ENCODE results near the gene FNBP1.

The FNBP1 gene

GRCh38 chr9:129964901-129965734, 77.9 kb downstream of the FNBP1 start:
- no peak overlapping the region for H3K4me3 ChIP-seq (ENCODE audit: low read length)
- TF ChIP-seq CTCF (IDR thresholded peaks at IDR 0.05; ENCODE audit: insufficient read depth, low read depth, low read length, missing control alignments), result no peak
- peak; percentile 12 for DNase-seq (ENCODE audit: low read depth)

- peak; percentile 45 for DNase-seq (ENCODE audit: low read depth)
- peak overlapping the region; percentile 50 for H3K4me3 ChIP-seq (ENCODE audit: low read length)
- TF ChIP-seq CTCF (IDR thresholded peaks at IDR 0.05; ENCODE audit: insufficient read depth, low read depth, low read length, missing control alignments), result no peak
Measured at GRCh38 chr9:129962889-129963703, 79.9 kb downstream of the FNBP1 start.

GRCh38 chr9:129962451-129962864, 80.5 kb downstream of the FNBP1 start:
- peak overlapping the region; percentile 50 for H3K4me3 ChIP-seq (ENCODE audit: low read length)
- TF ChIP-seq CTCF (IDR thresholded peaks at IDR 0.05; ENCODE audit: insufficient read depth, low read depth, low read length, missing control alignments), result no peak
- DNase-seq (ENCODE audit: low read depth), result no peak

DNA sequence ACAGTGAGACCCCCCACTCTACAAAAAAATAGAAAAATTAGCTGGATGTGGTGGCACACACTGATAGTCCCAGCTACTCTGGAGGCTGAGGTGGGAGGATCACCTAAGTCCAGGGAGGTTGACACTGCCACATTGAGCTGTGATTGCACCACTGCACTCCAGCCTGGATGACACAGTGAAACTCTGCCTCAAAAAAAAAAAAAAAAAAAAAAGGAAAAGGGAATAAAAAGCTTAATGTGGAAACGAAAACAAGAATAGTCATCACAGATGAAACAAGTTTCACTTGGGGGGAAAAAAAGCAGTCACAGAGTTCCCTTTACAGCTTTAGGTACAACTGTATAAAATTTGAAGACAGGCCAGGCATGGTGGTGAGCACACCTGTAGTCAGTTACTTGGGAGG, 84.2 kb downstream of the FNBP1 start:
- no peak for TF ChIP-seq CTCF (IDR thresholded peaks at IDR 0.05; ENCODE audit: insufficient read depth, low read depth, low read length, missing control alignments)
- H3K4me3 ChIP-seq (ENCODE audit: low read length), result no peak overlapping the region
- no peak for DNase-seq (ENCODE audit: low read depth)

DNA sequence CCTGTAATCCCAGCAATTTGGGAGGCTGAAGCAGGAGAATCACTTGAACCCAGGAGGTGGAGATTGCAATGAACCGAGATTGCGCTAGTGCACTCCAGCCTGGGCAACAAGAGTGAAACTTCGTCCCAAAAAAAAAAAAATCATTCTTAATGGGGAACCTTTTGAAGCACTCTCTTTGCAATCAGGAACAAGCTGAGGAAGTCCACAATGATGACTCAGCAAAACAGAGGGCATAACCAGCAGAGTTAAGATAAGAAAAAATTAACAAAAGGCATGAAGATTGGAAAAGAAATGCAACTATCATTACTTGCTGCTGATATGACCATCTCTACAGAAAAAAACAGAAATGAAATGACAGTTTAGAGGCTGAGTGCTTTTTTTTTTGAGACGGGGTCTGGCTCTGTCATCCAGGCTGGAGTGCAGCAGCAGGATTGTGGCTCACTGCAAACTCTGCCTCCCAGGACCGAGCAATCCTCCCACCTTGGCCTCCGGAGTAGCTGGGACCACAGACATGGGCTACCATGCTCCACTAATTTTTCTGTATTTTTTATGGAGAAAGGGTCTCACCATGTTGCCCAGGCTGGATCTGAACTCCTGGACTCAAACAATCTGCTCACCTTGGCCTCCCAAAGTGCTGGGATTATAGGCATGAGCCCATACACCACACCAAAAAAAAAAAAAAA, 88.0 kb downstream of the FNBP1 start:
- DNase-seq (ENCODE audit: low read depth), result no peak
- no peak overlapping the region for H3K4me3 ChIP-seq (ENCODE audit: low read length)
- no peak for TF ChIP-seq CTCF (IDR thresholded peaks at IDR 0.05; ENCODE audit: insufficient read depth, low read depth, low read length, missing control alignments)

- H3K4me3 ChIP-seq (ENCODE audit: low read length), result no peak overlapping the region
- no peak for TF ChIP-seq CTCF (IDR thresholded peaks at IDR 0.05; ENCODE audit: insufficient read depth, low read depth, low read length, missing control alignments)
- no peak for DNase-seq (ENCODE audit: low read depth)
Measured at GRCh38 chr9:129953736-129954135, 89.3 kb downstream of the FNBP1 start.

Data from epithelial cell of esophagus (primary cell).